ENCODE measurements around the gene WNT9A.
"Not testable (repeated sequence)": the region's sequence is repeated elsewhere in the genome, so short reads cannot be mapped to it uniquely, and the experiment has no call there.

The WNT9A gene

GRCh38 chr1:227889047-227889862 lies 58.5 kb downstream of the WNT9A start:
- no peak overlapping the region for H3K4me3 ChIP-seq (ENCODE audit: low read depth, low read length)

- no peak overlapping the region for H3K4me3 ChIP-seq (ENCODE audit: low read depth, low read length)
Measured at GRCh38 chr1:227888404-227889046, 59.2 kb downstream of the WNT9A start.

GRCh38 chr1:227887697-227888403 lies 59.9 kb downstream of the WNT9A start:
- H3K4me3 ChIP-seq (ENCODE audit: low read depth, low read length) = peak overlapping the region; percentile 17

GRCh38 chr1:227886993-227887696 lies 60.6 kb downstream of the WNT9A start:
- H3K4me3 ChIP-seq (ENCODE audit: low read depth, low read length) = peak overlapping the region; percentile 8

- no peak overlapping the region for H3K4me3 ChIP-seq (ENCODE audit: low read depth, low read length)
Measured at GRCh38 chr1:227886503-227886961, 61.2 kb downstream of the WNT9A start.

GRCh38 chr1:227885648-227886502 lies 61.9 kb downstream of the WNT9A start:
- no peak overlapping the region for H3K4me3 ChIP-seq (ENCODE audit: low read depth, low read length)

- no peak overlapping the region for H3K4me3 ChIP-seq (ENCODE audit: low read depth, low read length)
Measured at GRCh38 chr1:227885135-227885647, 62.5 kb downstream of the WNT9A start.

- H3K4me3 ChIP-seq (ENCODE audit: low read depth, low read length) = no peak overlapping the region
Measured at GRCh38 chr1:227884370-227885134, 63.2 kb downstream of the WNT9A start.

GRCh38 chr1:227883641-227884301 lies 64.0 kb downstream of the WNT9A start:
- H3K4me3 ChIP-seq (ENCODE audit: low read depth, low read length) = no peak overlapping the region

GRCh38 chr1:227883073-227883520 lies 64.6 kb downstream of the WNT9A start:
- H3K4me3 ChIP-seq (ENCODE audit: low read depth, low read length) = no peak overlapping the region

- H3K4me3 ChIP-seq (ENCODE audit: low read depth, low read length) = no peak overlapping the region
Measured at GRCh38 chr1:227880342-227880924, 67.3 kb downstream of the WNT9A start.

- not testable (repeated sequence) for H3K4me3 ChIP-seq (ENCODE audit: low read depth, low read length)
Measured at GRCh38 chr1:227877810-227878209, 69.9 kb downstream of the WNT9A start.

- H3K4me3 ChIP-seq (ENCODE audit: low read depth, low read length) = not testable (repeated sequence)
Measured at GRCh38 chr1:227871892-227872291, 75.8 kb downstream of the WNT9A start.

- H3K4me3 ChIP-seq (ENCODE audit: low read depth, low read length) = no peak overlapping the region
Measured at GRCh38 chr1:227870366-227870765, 77.4 kb downstream of the WNT9A start.

GRCh38 chr1:227869851-227870305 lies 77.9 kb downstream of the WNT9A start:
- no peak overlapping the region for H3K4me3 ChIP-seq (ENCODE audit: low read depth, low read length)

GRCh38 chr1:227869279-227869842 lies 78.4 kb downstream of the WNT9A start:
- no peak overlapping the region for H3K4me3 ChIP-seq (ENCODE audit: low read depth, low read length)

All from iPS-11a (cell line).